Measurements from ENCODE around the gene PLCB1. TPM values are rescaled to one million over a fixed set of nuclear protein-coding genes. Genes with fewer than 3 reads are reported as not detected.

The PLCB1 gene
- total RNA-seq, 1 donor from 2014 or later, result 16.2 TPM

- no peak overlapping the region for H3K4me3 Mint-ChIP-seq (ENCODE audit: low read depth)
- H3K4me1 Mint-ChIP-seq (ENCODE audit: low read depth), result peaks cover 2% of the 10 kb centered on the region
- no peak overlapping the region for H3K27ac Mint-ChIP-seq
- no peak for DNase-seq (ENCODE audit: low spot score, unreplicated experiment)
- no peaks in the 10 kb centered on the region for H3K36me3 Mint-ChIP-seq (ENCODE audit: insufficient read depth)
- TF ChIP-seq CTCF (IDR thresholded peaks at IDR 0.05; ENCODE audit: unreplicated experiment), result no peak
- H3K27me3 Mint-ChIP-seq, result no peaks in the 10 kb centered on the region
- H3K9me3 Mint-ChIP-seq (ENCODE audit: low read depth), result no peaks in the 10 kb centered on the region
Measured at GRCh38 chr20:8170921-8171320, 38.9 kb downstream of the PLCB1 start.

GRCh38 chr20:8172191-8172590 is 40.1 kb downstream of the PLCB1 start:
- TF ChIP-seq CTCF (IDR thresholded peaks at IDR 0.05; ENCODE audit: unreplicated experiment), result no peak
- Mint-ChIP-seq H3K27me3 (no peaks in the 10 kb centered on the region), H3K4me3 (ENCODE audit: low read depth) (no peak overlapping the region), H3K36me3 (ENCODE audit: insufficient read depth) (no peaks in the 10 kb centered on the region), H3K27ac (no peak overlapping the region), H3K4me1 (ENCODE audit: low read depth) (peaks cover 2% of the 10 kb centered on the region), H3K9me3 (ENCODE audit: low read depth) (no peaks in the 10 kb centered on the region)
- no peak for DNase-seq (ENCODE audit: low spot score, unreplicated experiment)

- DNase-seq (ENCODE audit: low spot score, unreplicated experiment), result no peak
- no peaks in the 10 kb centered on the region for H3K36me3 Mint-ChIP-seq (ENCODE audit: insufficient read depth)
- no peak overlapping the region for H3K4me3 Mint-ChIP-seq (ENCODE audit: low read depth)
- H3K27ac Mint-ChIP-seq, result no peak overlapping the region
- H3K9me3 Mint-ChIP-seq (ENCODE audit: low read depth), result peaks cover 3% of the 10 kb centered on the region
- H3K4me1 Mint-ChIP-seq (ENCODE audit: low read depth), result no peaks in the 10 kb centered on the region
- H3K27me3 Mint-ChIP-seq, result no peaks in the 10 kb centered on the region
- TF ChIP-seq CTCF (IDR thresholded peaks at IDR 0.05; ENCODE audit: unreplicated experiment), result no peak
Measured at GRCh38 chr20:8175741-8176675, 43.9 kb downstream of the PLCB1 start.

GRCh38 chr20:8183526-8183925 is 51.5 kb downstream of the PLCB1 start:
- Mint-ChIP-seq H3K4me3 (ENCODE audit: low read depth) (no peak overlapping the region), H3K27ac (no peak overlapping the region), H3K9me3 (ENCODE audit: low read depth) (peaks cover 3% of the 10 kb centered on the region), H3K36me3 (ENCODE audit: insufficient read depth) (no peaks in the 10 kb centered on the region), H3K4me1 (ENCODE audit: low read depth) (peaks cover 1% of the 10 kb centered on the region), H3K27me3 (no peaks in the 10 kb centered on the region)
- no peak for DNase-seq (ENCODE audit: low spot score, unreplicated experiment)
- no peak for TF ChIP-seq CTCF (IDR thresholded peaks at IDR 0.05; ENCODE audit: unreplicated experiment)

- no peak overlapping the region for H3K4me3 Mint-ChIP-seq (ENCODE audit: low read depth)
- no peak for TF ChIP-seq CTCF (IDR thresholded peaks at IDR 0.05; ENCODE audit: unreplicated experiment)
- DNase-seq (ENCODE audit: low spot score, unreplicated experiment), result no peak
- peaks cover under 1% of the 10 kb centered on the region for H3K9me3 Mint-ChIP-seq (ENCODE audit: low read depth)
- peaks cover 1% of the 10 kb centered on the region for H3K36me3 Mint-ChIP-seq (ENCODE audit: insufficient read depth)
- H3K4me1 Mint-ChIP-seq (ENCODE audit: low read depth), result peaks cover 14% of the 10 kb centered on the region
- no peak overlapping the region for H3K27ac Mint-ChIP-seq
- no peaks in the 10 kb centered on the region for H3K27me3 Mint-ChIP-seq
Measured at GRCh38 chr20:8187740-8188139, 55.7 kb downstream of the PLCB1 start.

Data from progenitor cell of endocrine pancreas (in vitro differentiated cells).